ENCODE measurements around the gene GLYATL1B. TPM values are rescaled to one million over a fixed set of nuclear protein-coding genes. Genes with fewer than 3 reads are reported as not detected.
A peak's percentile ranks its signal among the peaks of the same experiment; 100 is the strongest.
"Not testable (repeated sequence)": the region's sequence is repeated elsewhere in the genome, so short reads cannot be mapped to it uniquely, and the experiment has no call there.

Gene GLYATL1B
- total RNA-seq, 1 donor from 2014 or later, result not detected

DNA sequence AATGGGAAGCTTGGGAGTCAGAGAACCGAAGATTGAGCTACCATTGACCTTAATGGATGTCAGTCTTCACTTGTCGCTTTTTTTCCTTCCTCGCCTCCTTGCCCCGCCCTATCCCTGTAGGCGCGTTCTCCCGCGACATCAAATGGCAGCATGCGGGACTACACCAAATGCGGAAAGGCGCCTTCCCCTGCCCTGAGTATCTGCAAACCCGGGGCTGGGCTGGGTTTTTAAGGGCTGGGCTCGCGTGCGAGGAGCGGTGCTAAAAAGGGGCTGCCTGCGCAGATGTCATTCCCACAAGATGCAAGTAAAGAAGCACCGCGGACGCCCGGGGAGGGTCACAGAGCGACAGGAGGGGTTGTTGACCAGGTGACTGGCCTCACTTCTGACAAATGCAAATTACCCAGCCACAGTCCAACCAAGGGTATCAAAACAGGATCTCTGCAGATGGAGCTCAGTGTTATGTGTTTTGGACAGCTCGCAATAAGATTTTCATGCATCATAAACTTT lies 16.2 kb downstream of the GLYATL1B start:
- peak overlapping the region; percentile 43 for H3K4me3 Mint-ChIP-seq
- H3K9me3 Mint-ChIP-seq, result no peaks in the 10 kb centered on the region
- peaks cover 84% of the 10 kb centered on the region for H3K27me3 Mint-ChIP-seq (ENCODE audit: low read depth)
- H3K36me3 Mint-ChIP-seq, result no peaks in the 10 kb centered on the region
- TF ChIP-seq CTCF (IDR thresholded peaks at IDR 0.05; ENCODE audit: unreplicated experiment), result no peak
- peaks cover 11% of the 10 kb centered on the region for H3K4me1 Mint-ChIP-seq
- no peak overlapping the region for H3K27ac Mint-ChIP-seq
- peak; percentile 20 to 43 for DNase-seq (ENCODE audit: low spot score in 2 of 2, unreplicated experiment in 2 of 2)

- peaks cover 52% of the 10 kb centered on the region for H3K27me3 Mint-ChIP-seq (ENCODE audit: low read depth)
- peaks cover 21% of the 10 kb centered on the region for H3K4me1 Mint-ChIP-seq
- no peak for TF ChIP-seq CTCF (IDR thresholded peaks at IDR 0.05; ENCODE audit: unreplicated experiment)
- no peaks in the 10 kb centered on the region for H3K36me3 Mint-ChIP-seq
- no peaks in the 10 kb centered on the region for H3K9me3 Mint-ChIP-seq
- no peak within 1 kb of the TSS for H3K27ac Mint-ChIP-seq
- DNase-seq (ENCODE audit: low spot score in 2 of 2, unreplicated experiment in 2 of 2), result peak; percentile 53 to 77
- peak within 1 kb of the TSS; percentile 76 for H3K4me3 Mint-ChIP-seq
Observed at GRCh38 chr11:59106363-59107336, 20.5 kb downstream of the GLYATL1B start, which contains the start of gene FAM111B. TSS of gene FAM111B (plus strand) at chr11:59107237. CDS start at chr11:59109626, 2,389 bp downstream.

DNA sequence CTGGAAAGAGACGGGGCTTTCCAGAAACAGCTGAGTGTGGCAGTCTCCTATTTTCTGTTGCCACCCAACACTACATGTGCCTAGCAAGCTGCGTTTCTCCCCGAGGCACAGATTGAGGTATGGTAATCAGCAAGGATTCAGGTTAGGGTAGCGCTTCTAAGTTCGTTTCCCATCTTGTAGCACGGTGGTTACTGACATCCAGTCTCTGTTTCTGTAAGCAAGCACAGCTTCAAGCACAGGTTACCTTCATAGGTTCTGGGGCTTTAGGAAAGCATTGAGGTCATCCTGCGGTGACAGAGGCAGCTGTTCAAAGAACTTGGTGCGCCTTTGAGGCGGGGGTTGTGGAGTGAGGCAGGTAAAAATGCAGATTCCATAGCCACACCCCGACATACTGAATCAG lies 21.6 kb downstream of the GLYATL1B start:
- H3K36me3 Mint-ChIP-seq; H3K27ac Mint-ChIP-seq; H3K9me3 Mint-ChIP-seq; DNase-seq (ENCODE audit: low spot score in 2 of 2, unreplicated experiment in 2 of 2): not testable (repeated sequence)
- Mint-ChIP-seq H3K4me1 (peaks cover 21% of the 10 kb centered on the region), H3K4me3 (peak overlapping the region; percentile 76), H3K27me3 (ENCODE audit: low read depth) (peaks cover 42% of the 10 kb centered on the region)

DNA sequence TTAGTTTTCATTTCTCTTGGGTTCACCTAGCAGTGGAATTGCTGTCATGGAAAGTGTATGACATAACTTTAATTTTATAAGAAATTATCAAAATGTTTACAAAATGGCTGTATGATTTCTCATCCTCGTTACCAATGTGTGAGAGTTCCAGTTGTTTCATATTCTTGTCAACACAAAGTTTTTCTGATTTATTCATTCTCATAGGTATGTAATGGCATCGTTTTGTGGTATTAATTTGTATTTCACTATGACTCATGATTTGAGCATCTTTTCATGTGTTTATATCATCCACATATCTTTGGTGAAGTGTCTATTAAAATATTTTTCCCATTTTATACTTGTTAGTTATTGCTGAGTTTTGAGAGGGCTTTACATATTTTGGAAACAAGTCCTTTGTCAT lies 26.4 kb downstream of the GLYATL1B start:
- H3K27ac Mint-ChIP-seq, result no peak overlapping the region
- no peak for TF ChIP-seq CTCF (IDR thresholded peaks at IDR 0.05; ENCODE audit: unreplicated experiment)
- H3K9me3 Mint-ChIP-seq, result peaks cover 13% of the 10 kb centered on the region
- H3K4me3 Mint-ChIP-seq, result no peak overlapping the region
- no peak for DNase-seq (ENCODE audit: low spot score in 2 of 2, unreplicated experiment in 2 of 2)
- peaks cover 8% of the 10 kb centered on the region for H3K4me1 Mint-ChIP-seq
- H3K27me3 Mint-ChIP-seq (ENCODE audit: low read depth), result peaks cover 4% of the 10 kb centered on the region
- peaks cover 28% of the 10 kb centered on the region for H3K36me3 Mint-ChIP-seq

DNA sequence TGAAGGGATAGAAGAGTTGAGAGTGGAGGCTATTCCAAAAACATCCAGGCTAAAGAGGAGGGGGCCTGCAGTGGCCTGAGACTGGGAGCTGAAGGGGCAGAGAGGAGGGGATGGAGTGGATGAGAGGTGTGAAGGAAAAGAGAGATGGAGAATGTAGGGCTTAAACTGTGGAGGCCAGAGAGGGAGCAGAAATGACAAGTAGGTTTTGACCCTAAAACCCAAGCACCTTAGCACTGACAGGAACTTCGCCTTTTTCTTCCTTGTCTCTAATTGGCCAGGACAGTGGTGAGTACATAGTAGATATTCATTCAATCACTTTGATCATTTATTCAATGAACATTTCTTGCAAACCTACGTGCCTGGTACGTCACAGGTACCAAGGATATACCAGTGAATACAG lies 28.2 kb downstream of the GLYATL1B start:
- H3K27me3 Mint-ChIP-seq (ENCODE audit: low read depth), result no peaks in the 10 kb centered on the region
- no peak overlapping the region for H3K27ac Mint-ChIP-seq
- DNase-seq (ENCODE audit: low spot score in 2 of 2, unreplicated experiment in 2 of 2), result no peak
- no peak overlapping the region for H3K4me3 Mint-ChIP-seq
- peaks cover 45% of the 10 kb centered on the region for H3K36me3 Mint-ChIP-seq
- H3K4me1 Mint-ChIP-seq, result no peaks in the 10 kb centered on the region
- no peak for TF ChIP-seq CTCF (IDR thresholded peaks at IDR 0.05; ENCODE audit: unreplicated experiment)
- peaks cover 28% of the 10 kb centered on the region for H3K9me3 Mint-ChIP-seq

DNA sequence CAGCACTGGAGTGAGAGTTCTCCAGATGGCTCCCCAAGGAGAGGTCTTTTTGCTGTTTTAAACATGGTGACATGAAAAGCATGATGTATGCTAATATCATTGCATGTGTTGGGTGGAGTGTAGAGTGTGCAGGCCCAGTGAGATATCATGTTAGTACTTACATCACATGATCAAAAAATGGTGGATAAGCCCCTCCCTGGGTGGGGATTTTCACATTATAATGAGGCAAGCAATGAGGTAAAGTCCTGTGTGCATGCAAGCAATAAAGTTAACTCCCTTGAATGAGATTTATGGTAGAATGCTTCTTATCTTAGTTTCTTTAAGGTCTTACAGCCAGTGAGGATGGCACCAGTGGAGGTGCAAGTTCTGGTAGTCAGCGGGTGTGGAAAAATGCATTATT lies 29.4 kb downstream of the GLYATL1B start:
- peaks cover 51% of the 10 kb centered on the region for H3K36me3 Mint-ChIP-seq
- H3K27me3 Mint-ChIP-seq (ENCODE audit: low read depth), result no peaks in the 10 kb centered on the region
- no peak overlapping the region for H3K27ac Mint-ChIP-seq
- no peak for TF ChIP-seq CTCF (IDR thresholded peaks at IDR 0.05; ENCODE audit: unreplicated experiment)
- H3K4me1 Mint-ChIP-seq, result no peaks in the 10 kb centered on the region
- H3K4me3 Mint-ChIP-seq, result no peak overlapping the region
- no peak for DNase-seq (ENCODE audit: low spot score in 2 of 2, unreplicated experiment in 2 of 2)
- H3K9me3 Mint-ChIP-seq, result peaks cover 34% of the 10 kb centered on the region
